PC-3 (cell line): ENCODE results near the gene DNAJC28. TPM values are rescaled to one million over a fixed set of nuclear protein-coding genes. Genes with fewer than 3 reads are reported as not detected.

Experiments
- ATAC-seq: fragments of 200-7000 bp; cut with Tn5 transposase; 2 replicates; pipeline ENCODE4 v1.9.1; 2020; ENCODE audit warnings: mild to moderate bottlenecking, moderate library complexity
- BruUV-seq: library from RNA; stranded (reverse); fragments of 400-500 nt; replicated peaks from 2 replicates; lab custom pipeline; 2021; lab: Mats Ljungman, UMichigan
- CTCF ChIA-PET: fragments of 300-600 bp; sonication (Branson Sonifier 250); formaldehyde crosslinking; loops from one replicate; lab custom pipeline; 2022; ENCODE audit warnings: antibody characterized with exemption; lab: Charles Lee
- POLR2A ChIA-PET: fragments of 300-600 bp; sonication (Branson Sonifier 250); formaldehyde crosslinking; loops from one replicate; lab custom pipeline; 2022; ENCODE audit warnings: antibody characterized with exemption; ENCODE audit not compliant: unreplicated experiment; lab: Charles Lee
- DNase-seq: peaks from one replicate; pipeline ENCODE4 v3.0.0-alpha.2; 2015
- H2AFZ ChIP-seq: fragments of 300-600 bp; sonication (generic); 2 replicates; pipeline ENCODE4 v1.6.0; 2016; ENCODE audit warnings: antibody characterized with exemption, low read length
- H3F3A ChIP-seq: fragments of 300-600 bp; sonication (generic); one replicate; pipeline ENCODE4 v1.6.0; 2017; ENCODE audit warnings: antibody characterized with exemption, low read length, control low read depth, mild to moderate bottlenecking; ENCODE audit not compliant: unreplicated experiment
- H3K27ac ChIP-seq: fragments of 300-600 bp; sonication (generic); 2 replicates; pipeline ENCODE4 v1.5.1; 2016; ENCODE audit warnings: mild to moderate bottlenecking, low read length
- H3K27me3 ChIP-seq: fragments of 300-600 bp; sonication (generic); 2 replicates; pipeline ENCODE4 v1.6.1; 2016; ENCODE audit warnings: low read length, mixed read lengths
- H3K36me3 ChIP-seq: fragments of 300-600 bp; sonication (generic); 2 replicates; pipeline ENCODE4 v1.6.1; 2016; ENCODE audit warnings: low read depth, mixed run types, low read length, mixed read lengths
- H3K4me1 ChIP-seq: fragments of 300-600 bp; sonication (generic); 2 replicates; pipeline ENCODE4 v1.5.1; 2016; ENCODE audit warnings: low read length; ENCODE audit not compliant: insufficient read depth
- H3K4me2 ChIP-seq: fragments of 300-600 bp; sonication (generic); 2 replicates; pipeline ENCODE4 v1.6.0; 2016; ENCODE audit warnings: low read length
- H3K4me3 ChIP-seq: fragments of 300-600 bp; sonication (generic); 2 replicates; pipeline ENCODE4 v1.5.1; 2016; ENCODE audit warnings: mild to moderate bottlenecking, low read length, mixed read lengths
- H3K79me2 ChIP-seq: fragments of 300-600 bp; sonication (generic); 2 replicates; pipeline ENCODE4 v1.6.1; 2017; ENCODE audit warnings: low read length, mixed read lengths
- H3K9ac ChIP-seq: fragments of 300-600 bp; sonication (generic); 2 replicates; pipeline ENCODE4 v1.6.0; 2016; ENCODE audit warnings: mild to moderate bottlenecking, low read length
- H3K9me2 ChIP-seq: fragments of 300-600 bp; sonication (generic); replicated peaks from 2 replicates; pipeline ENCODE4 v1.6.1; 2016; ENCODE audit warnings: mixed run types, low read length, mixed read lengths
- H3K9me3 ChIP-seq: fragments of 300-600 bp; sonication (generic); 2 replicates; pipeline ENCODE4 v1.6.1; 2016; ENCODE audit warnings: low read length, mixed read lengths
- H4K20me1 ChIP-seq: fragments of 300-600 bp; sonication (generic); 2 replicates; pipeline ENCODE4 v1.6.1; 2016; ENCODE audit warnings: low read length, mixed read lengths
- CTCF ChIP-seq: fragments of 300-600 bp; sonication (generic); conservative IDR thresholded peaks from 2 replicates; pipeline ENCODE4 v1.5.1; 2017; ENCODE audit warnings: antibody characterized with exemption, low read depth, mild to moderate bottlenecking, low read length
- EZH2 ChIP-seq: fragments of 300-600 bp; sonication (generic); IDR thresholded peaks from one replicate; pipeline ENCODE4 v1.6.1; 2017; ENCODE audit warnings: antibody characterized with exemption, mild to moderate bottlenecking, low read length; ENCODE audit not compliant: unreplicated experiment
- EZH2phosphoT487 ChIP-seq: fragments of 300-600 bp; sonication (generic); IDR thresholded peaks from 2 replicates; pipeline ENCODE4 v1.6.1; 2018; ENCODE audit warnings: mild to moderate bottlenecking, antibody characterized with exemption, low read length, borderline replicate concordance
- intact Hi-C: fragments of 100-400 bp; cut with micrococcal nuclease; formaldehyde crosslinking; loops from 2 replicates; pipeline ENCODE4 v1.9.0; 2023
- total RNA-seq: library from RNA; depleted of rRNA; stranded (reverse); fragments of >200 nt; gene quantifications from 2 replicates; pipeline ENCODE4 v1.2.3, GENCODE V29; 2014

DNAJC28 gene
- total RNA-seq, 1 experiment from 2014 or later, result 0.44 TPM

GRCh38 chr21:33531007-33531406, 39.5 kb upstream of the DNAJC28 start:
- Histone ChIP-seq H3K9ac (no peak overlapping the region), H3K9me3 (no peaks in the 10 kb centered on the region), H4K20me1 (no peaks in the 10 kb centered on the region), H3K9me2 (no peaks in the 10 kb centered on the region), H3K79me2 (no peaks in the 10 kb centered on the region), H3K4me1 (no peaks in the 10 kb centered on the region), H3K4me2 (no peak overlapping the region), H2AFZ (no peak overlapping the region), H3K4me3 (no peak overlapping the region), H3F3A (no peaks in the 10 kb centered on the region), H3K36me3 (peaks cover 80% of the 10 kb centered on the region), H3K27me3 (no peaks in the 10 kb centered on the region), H3K27ac (no peak overlapping the region)
- no peak for TF ChIP-seq CTCF
- no peak for TF ChIP-seq EZH2phosphoT487
- TF ChIP-seq EZH2, result no peak
- intact Hi-C loops, result no loop called here
- ChIA-PET CTCF (no interaction called here), POLR2A (no interaction called here)
- ATAC-seq (no peak), DNase-seq (no peak)
- BruUV-seq, result no TSS peak

- DNase-seq, result no peak
- intact Hi-C loops, result no loop called here
- CTCF ChIA-PET, result no interaction called here
- no peaks in the 10 kb centered on the region for H3F3A ChIP-seq
- no peaks in the 10 kb centered on the region for H3K27me3 ChIP-seq
- no peaks in the 10 kb centered on the region for H4K20me1 ChIP-seq
- H3K4me3 ChIP-seq, result no peak overlapping the region
- H3K9me2 ChIP-seq, result no peaks in the 10 kb centered on the region
- no peaks in the 10 kb centered on the region for H3K9me3 ChIP-seq
- POLR2A ChIA-PET, result no interaction called here
- TF ChIP-seq CTCF, result no peak
- TF ChIP-seq EZH2, result no peak
- TF ChIP-seq EZH2phosphoT487, result no peak
- BruUV-seq, result no TSS peak
- H3K79me2 ChIP-seq, result no peaks in the 10 kb centered on the region
- no peak overlapping the region for H3K4me2 ChIP-seq
- peaks cover 55% of the 10 kb centered on the region for H3K36me3 ChIP-seq
- ATAC-seq, result no peak
- H3K9ac ChIP-seq, result no peak overlapping the region
- no peak overlapping the region for H3K27ac ChIP-seq
- no peak overlapping the region for H2AFZ ChIP-seq
- H3K4me1 ChIP-seq, result no peaks in the 10 kb centered on the region
Measured at GRCh38 chr21:33522953-33523349, 31.4 kb upstream of the DNAJC28 start.

- ATAC-seq (no peak), DNase-seq (no peak)
- no peaks in the 10 kb centered on the region for H3K27me3 ChIP-seq
- H3K9ac ChIP-seq, result no peak overlapping the region
- ChIA-PET CTCF (no interaction called here), POLR2A (no interaction called here)
- no TSS peak for BruUV-seq
- H3K4me1 ChIP-seq, result no peaks in the 10 kb centered on the region
- no peak overlapping the region for H3K27ac ChIP-seq
- H3K36me3 ChIP-seq, result peaks cover 55% of the 10 kb centered on the region
- no peaks in the 10 kb centered on the region for H3K79me2 ChIP-seq
- TF ChIP-seq CTCF, result no peak
- no peak for TF ChIP-seq EZH2phosphoT487
- no peaks in the 10 kb centered on the region for H3K9me3 ChIP-seq
- H3K9me2 ChIP-seq, result no peaks in the 10 kb centered on the region
- no peak overlapping the region for H2AFZ ChIP-seq
- no peak overlapping the region for H3K4me2 ChIP-seq
- intact Hi-C loops, result no loop called here
- no peaks in the 10 kb centered on the region for H3F3A ChIP-seq
- H3K4me3 ChIP-seq, result no peak overlapping the region
- H4K20me1 ChIP-seq, result no peaks in the 10 kb centered on the region
Measured at GRCh38 chr21:33522297-33522952, 30.9 kb upstream of the DNAJC28 start.
